ENCODE data around the gene EVL.

EVL gene

GRCh38 chr14:100187247-100187833 is 122.1 kb downstream of the EVL start:
- no peak for TF ChIP-seq POLR2A (IDR thresholded peaks at IDR 0.05; ENCODE audit: low read depth, low read length)
- DNase-seq (ENCODE audit: insufficient read length, low spot score) (no peak), FAIRE-seq (no peak)

GRCh38 chr14:100188392-100189030 is 123.3 kb downstream of the EVL start:
- TF ChIP-seq POLR2A (IDR thresholded peaks at IDR 0.05; ENCODE audit: low read depth, low read length) = no peak
- FAIRE-seq (no peak), DNase-seq (ENCODE audit: insufficient read length, low spot score) (no peak)

GRCh38 chr14:100190126-100190525 is 124.9 kb downstream of the EVL start:
- no peak for DNase-seq (ENCODE audit: insufficient read length, low spot score)
- no peak for TF ChIP-seq POLR2A (IDR thresholded peaks at IDR 0.05; ENCODE audit: low read depth, low read length)
- FAIRE-seq = no peak

GRCh38 chr14:100191584-100192249 is 126.5 kb downstream of the EVL start:
- no peak for TF ChIP-seq POLR2A (IDR thresholded peaks at IDR 0.05; ENCODE audit: low read depth, low read length)
- DNase-seq (ENCODE audit: insufficient read length, low spot score) (no peak), FAIRE-seq (no peak)

- FAIRE-seq = no peak
- no peak for TF ChIP-seq POLR2A (IDR thresholded peaks at IDR 0.05; ENCODE audit: low read depth, low read length)
- DNase-seq (ENCODE audit: insufficient read length, low spot score) = no peak
Measured at GRCh38 chr14:100192250-100192671, 127.0 kb downstream of the EVL start.

GRCh38 chr14:100192672-100193416 is 127.6 kb downstream of the EVL start:
- FAIRE-seq (peak; percentile 96), DNase-seq (ENCODE audit: insufficient read length, low spot score) (peak; percentile 100)
- no peak for TF ChIP-seq POLR2A (IDR thresholded peaks at IDR 0.05; ENCODE audit: low read depth, low read length)
